ENCODE results near the gene HTT. TPM values are rescaled to one million over a fixed set of nuclear protein-coding genes. Genes with fewer than 3 reads are reported as not detected.
A peak's percentile ranks its signal among the peaks of the same experiment; 100 is the strongest.

Gene HTT
- total and polyA plus RNA-seq, 2 of the 13 experiments (the other 11 are each of a cell fraction or from before 2014, with no cell fraction given), result 17.5 to 19.5 TPM

- TF ChIP-seq TEAD2 (CRISPR knock-in tag; IDR thresholded peaks at IDR 0.05) (no peak), CTCF (CRISPR knock-in tag; IDR thresholded peaks at IDR 0.05) (peak; percentile 92), MED1 (CRISPR knock-in tag; IDR thresholded peaks at IDR 0.05) (no peak), BHLHE40 (IDR thresholded peaks at IDR 0.05; ENCODE audit: low read length) (peak; percentile 19; the same call in 1 of the 2 replicates), CENPX (CRISPR knock-in tag; IDR thresholded peaks at IDR 0.05) (no peak), ZXDC (CRISPR knock-in tag; IDR thresholded peaks at IDR 0.05) (no peak), DRAP1 (CRISPR knock-in tag; IDR thresholded peaks at IDR 0.05) (no peak), ATF6 (CRISPR knock-in tag; conservative IDR thresholded peaks at IDR 0.05) (no peak), ZZZ3 (CRISPR knock-in tag; IDR thresholded peaks at IDR 0.05; ENCODE audit: borderline replicate concordance) (no peak), NFYB (CRISPR knock-in tag; IDR thresholded peaks at IDR 0.05) (no peak), ZNF317 (CRISPR knock-in tag; IDR thresholded peaks at IDR 0.05) (no peak), DBP (CRISPR knock-in tag; IDR thresholded peaks at IDR 0.05; ENCODE audit: not compliant biosample characterization) (no peak), MYPOP (CRISPR knock-in tag; IDR thresholded peaks at IDR 0.05) (no peak), SOX13 (IDR thresholded peaks at IDR 0.05) (no peak), SOX13 (CRISPR knock-in tag; conservative IDR thresholded peaks at IDR 0.05 in 1 of 2, IDR thresholded peaks at IDR 0.05 in 1 of 2) (no peak), POLR2AphosphoS5 (IDR thresholded peaks at IDR 0.05; ENCODE audit: low read depth, low read length) (no peak), ZNF275 (CRISPR knock-in tag; IDR thresholded peaks at IDR 0.05; ENCODE audit: borderline replicate concordance) (no peak), ZNF350 (CRISPR knock-in tag; IDR thresholded peaks at IDR 0.05; ENCODE audit: borderline replicate concordance, low read depth) (peak; percentile 36; the same call in 1 of the 2 replicates)
These were observed 26.8 kb upstream of the HTT start (continued) for GRCh38 chr4:3047464-3048286.

Measured in HepG2 (cell line).